H1 (cell line): Measurements from ENCODE around the gene PNO1. TPM values are rescaled to one million over a fixed set of nuclear protein-coding genes. Genes with fewer than 3 reads are reported as not detected.

Experiments used
- CTCF ChIA-PET: fragments of 300-600 bp; sonication (Branson Sonifier 250); formaldehyde crosslinking; loops from one replicate; lab custom pipeline; 2021; ENCODE audit not compliant: partially characterized antibody; lab: Charles Lee
- POLR2A ChIA-PET: fragments of 300-600 bp; sonication (Branson Sonifier 250); formaldehyde crosslinking; loops from one replicate; lab custom pipeline; 2021; ENCODE audit warnings: inconsistent platforms; ENCODE audit not compliant: partially characterized antibody; lab: Charles Lee
- DNase-seq, 2 experiments: peaks; one replicate each; pipeline versions ENCODE4 v3.0.0 to v3.0.0-alpha.2; 2010 to 2022; ENCODE audit warnings: low spot score in 2 of 2, low read depth in 1 of 2, mixed read lengths in 1 of 2
- FAIRE-seq: peaks from 2 replicates; lab custom pipeline; 2011; peaks lifted over from hg19 to GRCh38; lab: Jason Lieb, UNC
- H2AFZ ChIP-seq: 2 replicates; pipeline ENCODE4 v1.8.1; 2012; ENCODE audit warnings: low read length, inconsistent platforms
- H2AK5ac ChIP-seq: 2 replicates; pipeline ENCODE4 v1.6.1; 2013; ENCODE audit warnings: low read depth, low read length
- H2BK120ac ChIP-seq: replicated peaks from 2 replicates; pipeline ENCODE3; 2013; ENCODE audit warnings: low read depth, low read length, inconsistent platforms
- H2BK12ac ChIP-seq: 2 replicates; pipeline ENCODE4 v1.6.1; 2013; ENCODE audit warnings: low read depth, low read length
- H2BK15ac ChIP-seq: 2 replicates; pipeline ENCODE4 v1.6.1; 2013; ENCODE audit warnings: low read length
- H2BK20ac ChIP-seq: 2 replicates; pipeline ENCODE4 v1.6.1; 2013; ENCODE audit warnings: low read length
- H2BK5ac ChIP-seq: 2 replicates; pipeline ENCODE4 v1.6.1; 2013; ENCODE audit warnings: low read depth, low read length
- H3K14ac ChIP-seq: 2 replicates; pipeline ENCODE4 v1.6.1; 2013; ENCODE audit warnings: inconsistent platforms; ENCODE audit not compliant: insufficient read length
- H3K18ac ChIP-seq: 2 replicates; pipeline ENCODE4 v1.6.1; 2013; ENCODE audit warnings: low read length; ENCODE audit errors: extremely low read depth
- H3K23ac ChIP-seq: 2 replicates; pipeline ENCODE4 v1.6.1; 2013; ENCODE audit warnings: inconsistent platforms; ENCODE audit not compliant: insufficient read length
- H3K23me2 ChIP-seq: 2 replicates; pipeline ENCODE4 v1.6.1; 2013; ENCODE audit warnings: low read depth, low read length
- H3K27ac ChIP-seq: 2 replicates; pipeline ENCODE4 v1.6.1; 2011; ENCODE audit warnings: low read depth, low read length, inconsistent platforms
- H3K27me3 ChIP-seq, 4 experiments: replicated peaks in 1 of 4; 1 replicate in 1 of 4; 2 replicates in 3 of 4; pipeline versions ENCODE4 v1.6.1 to v1.8.1; 2011 to 2013; ENCODE audit warnings: low read length in 3 of 4, mild to moderate bottlenecking in 3 of 4, inconsistent platforms in 2 of 4, mixed read lengths in 2 of 4, moderate library complexity in 1 of 4; ENCODE audit not compliant: control insufficient read depth in 3 of 4, insufficient read depth in 3 of 4; ENCODE audit errors: extremely low read depth in 1 of 4
- H3K36me3 ChIP-seq, 4 experiments: 2 replicates each; pipeline versions ENCODE4 v1.6.1 to v1.8.1; 2011 to 2013; ENCODE audit warnings: mild to moderate bottlenecking in 4 of 4, low read length in 3 of 4, moderate library complexity in 2 of 4, control low read depth in 1 of 4, inconsistent platforms in 1 of 4; ENCODE audit not compliant: insufficient read depth in 4 of 4, control insufficient read depth in 2 of 4
- H3K4ac ChIP-seq: replicated peaks from 2 replicates; pipeline ENCODE3; 2013; ENCODE audit warnings: low read length, low read depth, mixed read lengths, inconsistent platforms; ENCODE audit not compliant: insufficient read length
- H3K4me1 ChIP-seq, 4 experiments: replicated peaks in 1 of 4; 1 replicate in 1 of 4; 2 replicates in 3 of 4; pipeline versions ENCODE4 v1.6.1 to v1.8.1; 2011 to 2013; ENCODE audit warnings: low read length in 3 of 4, inconsistent platforms in 2 of 4, mixed read lengths in 1 of 4; ENCODE audit not compliant: insufficient read depth in 4 of 4, control insufficient read depth in 3 of 4
- H3K4me2 ChIP-seq, 2 experiments: 2 replicates each; pipeline versions ENCODE4 v1.6.1 to v1.8.1; 2011 to 2013; ENCODE audit warnings: low read depth in 2 of 2, low read length in 2 of 2, control low read depth in 1 of 2, inconsistent platforms in 1 of 2, mild to moderate bottlenecking in 1 of 2; ENCODE audit not compliant: insufficient read depth in 1 of 2
- H3K4me3 ChIP-seq, 4 experiments: fragments of 200-600, 300-600 bp in 1 of 4; sonication (generic), shearing (Covaris generic), sonication (Bioruptor Twin) in 1 of 4; 2 replicates each; pipeline versions ENCODE4 v1.5.1 to v1.8.1; 2011 to 2016; ENCODE audit warnings: low read length in 4 of 4, low read depth in 3 of 4, control low read depth in 2 of 4, inconsistent platforms in 2 of 4, mild to moderate bottlenecking in 2 of 4, mixed read lengths in 1 of 4, moderate library complexity in 1 of 4; ENCODE audit not compliant: insufficient read depth in 2 of 4; ENCODE audit errors: extremely low read depth in 1 of 4
- H3K56ac ChIP-seq: replicated peaks from 2 replicates; pipeline ENCODE3; 2013; ENCODE audit warnings: low read depth, mild to moderate bottlenecking, mixed read lengths, low read length, inconsistent platforms; ENCODE audit not compliant: insufficient read length
- H3K79me1 ChIP-seq: 2 replicates; pipeline ENCODE4 v1.6.1; 2013; ENCODE audit warnings: low read depth, low read length, control low read depth
- H3K79me2 ChIP-seq, 2 experiments: 2 replicates each; pipeline versions ENCODE4 v1.6.1 to v1.8.1; 2012 to 2013; ENCODE audit warnings: low read length in 2 of 2, mild to moderate bottlenecking in 2 of 2, inconsistent platforms in 1 of 2; ENCODE audit not compliant: insufficient read depth in 2 of 2, control insufficient read depth in 1 of 2
- H3K9ac ChIP-seq, 4 experiments: replicated peaks in 1 of 4; 1 replicate in 1 of 4; 2 replicates in 3 of 4; pipeline versions ENCODE4 v1.6.1 to v1.8.1; 2011 to 2013; ENCODE audit warnings: low read depth in 3 of 4, low read length in 3 of 4, control low read depth in 2 of 4, mild to moderate bottlenecking in 2 of 4, moderate library complexity in 2 of 4, inconsistent platforms in 1 of 4; ENCODE audit errors: extremely low read depth in 1 of 4
- H3K9me3 ChIP-seq, 2 experiments: 2 replicates each; pipeline versions ENCODE4 v1.6.1 to v1.8.1; 2012 to 2013; ENCODE audit warnings: mild to moderate bottlenecking in 2 of 2, moderate library complexity in 2 of 2, control low read depth in 1 of 2, inconsistent platforms in 1 of 2, low read depth in 1 of 2, low read length in 1 of 2, mixed read lengths in 1 of 2; ENCODE audit not compliant: insufficient read depth in 2 of 2
- H4K20me1 ChIP-seq, 2 experiments: replicated peaks in 1 of 2; 2 replicates each; pipeline versions ENCODE3 to v1.8.1; 2011 to 2013; ENCODE audit warnings: inconsistent platforms in 2 of 2, low read length in 2 of 2, mild to moderate bottlenecking in 1 of 2; ENCODE audit not compliant: insufficient read depth in 2 of 2, control insufficient read depth in 1 of 2
- H4K5ac ChIP-seq: 2 replicates; pipeline ENCODE4 v1.6.1; 2013; ENCODE audit warnings: low read length, low read depth, mixed read lengths, inconsistent platforms; ENCODE audit not compliant: insufficient read length
- H4K8ac ChIP-seq: 2 replicates; pipeline ENCODE4 v1.8.0; 2013; ENCODE audit warnings: mild to moderate bottlenecking, moderate library complexity, low read length, inconsistent platforms; ENCODE audit not compliant: insufficient read depth; ENCODE audit errors: extremely low read depth
- H4K91ac ChIP-seq: replicated peaks from 2 replicates; pipeline ENCODE3; 2013; ENCODE audit warnings: low read length, mixed read lengths, inconsistent platforms; ENCODE audit not compliant: insufficient read length
- CREB1 ChIP-seq: IDR thresholded peaks from 2 replicates; pipeline ENCODE4 v1.6.1; 2012; ENCODE audit warnings: inconsistent platforms
- PHF8 ChIP-seq: fragments of 200-600 bp; sonication (generic); conservative IDR thresholded peaks from 2 replicates; pipeline ENCODE4 v1.7.1; 2012; ENCODE audit warnings: low read depth, mild to moderate bottlenecking, inconsistent platforms, low read length, moderate library complexity
- SAP30 ChIP-seq: fragments of 300-600 bp; sonication (generic); IDR thresholded peaks from 2 replicates; pipeline ENCODE4 v1.7.1; 2012; ENCODE audit warnings: low read length, moderate library complexity, mild to moderate bottlenecking, inconsistent platforms; ENCODE audit not compliant: insufficient read depth, insufficient replicate concordance
- SIX5 ChIP-seq: IDR thresholded peaks from 2 replicates; pipeline ENCODE4 v1.6.1; 2011; ENCODE audit warnings: mild to moderate bottlenecking, low read depth, low read length
- USF2 ChIP-seq: IDR thresholded peaks from 2 replicates; pipeline ENCODE4 v1.6.1; 2011; ENCODE audit warnings: low read length, improper control_type of control experiment
- WGBS, 2 experiments: shearing (Covaris generic) in 1 of 2; methylation state at CpG; one replicate each; pipeline versions ENCODE4 v1.1.6 to v1.1.7; 2013 to 2015; ENCODE audit warnings: low lambda C conversion rate in 2 of 2, mixed read lengths in 2 of 2, inconsistent platforms in 1 of 2, low coverage in 1 of 2, missing lambda C conversion rate in 1 of 2; ENCODE audit not compliant: insufficient replicate concordance in 2 of 2, insufficient coverage in 1 of 2, insufficient read length in 1 of 2; ENCODE audit errors: extremely low coverage in 1 of 2, missing lambda C conversion rate in 1 of 2; 5-methylcytosine and 5-hydroxymethylcytosine counted together
- polyA plus RNA-seq, 7 experiments: library from polyadenylated mRNA; depleted of rRNA in 3 of 7; stranded (reverse) in 5 of 7; unstranded in 2 of 7; fragments of >200 nt in 5 of 7; fragments of 200-250 nt in 2 of 7; gene quantifications; 1 replicate in 5 of 7; 2 replicates in 1 of 7; 4 replicates in 1 of 7; pipeline versions ENCODE4 v1.2.1 to v1.2.3, GENCODE V29; 2011 to 2013; ENCODE audit warnings: missing spikeins in 2 of 7, mixed read lengths in 2 of 7
- total RNA-seq: library from RNA; stranded (reverse); fragmentation: NEBNext Ultra II Directional; extraction: Animal tissue kit (Norgen Biotek cat#: 25700); gene quantifications from 2 replicates; pipeline ENCODE4 v1.2.1, GENCODE V29; 2021

Gene PNO1
- total and polyA plus RNA-seq, 2 of the 8 experiments (the other 6 are each of a cell fraction or from before 2014, with no cell fraction given) = 18.6 to 33.2 TPM

- Histone ChIP-seq H2BK20ac (no peak overlapping the region), H3K56ac (no peak overlapping the region), H3K18ac (no peak overlapping the region), H2BK15ac (no peak overlapping the region), H3K23ac (no peak overlapping the region), H2BK120ac (no peak overlapping the region), H2AK5ac (no peak overlapping the region), H2AFZ (no peak overlapping the region), H3K4ac (no peak overlapping the region), H3K9ac (no peak overlapping the region), H3K4me3 (no peak overlapping the region), H2BK12ac (no peak overlapping the region), H4K20me1 (peaks cover 2 to 7% of the 10 kb centered on the region in 2 experiments), H3K14ac (no peak overlapping the region), H4K8ac (no peak overlapping the region), H4K5ac (no peak overlapping the region), H3K79me1 (no peaks in the 10 kb centered on the region), H4K91ac (no peak overlapping the region), H3K4me1 (no peaks in the 10 kb centered on the region), H3K4me2 (no peak overlapping the region), H3K27me3 (no peaks in the 10 kb centered on the region), H3K27ac (no peak overlapping the region), H3K9me3 (no peaks in the 10 kb centered on the region), H3K79me2 (peaks cover 0 to 28% of the 10 kb centered on the region in 2 experiments; a peak in 2 of 4 replicates), H3K36me3 (peaks cover 0 to 13% (median 2%) of the 10 kb centered on the region in 4 experiments; a peak in 5 of 8 replicates), H3K23me2 (no peaks in the 10 kb centered on the region), H2BK5ac (no peak overlapping the region)
- ChIA-PET POLR2A (interaction anchor here (1.3 to 1.7 kb wide), 3 partner anchors 9 to 30 kb away, joined by 4 to 6 read pairs (median 5); partner anchors contain the start of gene PNO1), CTCF (interaction anchor here (1.9 to 2.3 kb wide), 2 partner anchors 9 to 104 kb away, joined by 7 read pairs; no protein-coding TSS in a partner anchor)
- 89% methylated on average over 1 of the region's 1 CpG; no CpG with 5 or more reads in 1 of the 2 experiments for WGBS, 2 experiments
- DNase-seq (no peak), FAIRE-seq (no peak)
- TF ChIP-seq PHF8 (no peak), SAP30 (no peak), USF2 (no peak), CREB1 (no peak), SIX5 (no peak)
These were observed 29.6 kb downstream of the PNO1 start for GRCh38 chr2:68187329-68187728.
